ENCODE results near the gene KSR2.

The KSR2 gene

DNA sequence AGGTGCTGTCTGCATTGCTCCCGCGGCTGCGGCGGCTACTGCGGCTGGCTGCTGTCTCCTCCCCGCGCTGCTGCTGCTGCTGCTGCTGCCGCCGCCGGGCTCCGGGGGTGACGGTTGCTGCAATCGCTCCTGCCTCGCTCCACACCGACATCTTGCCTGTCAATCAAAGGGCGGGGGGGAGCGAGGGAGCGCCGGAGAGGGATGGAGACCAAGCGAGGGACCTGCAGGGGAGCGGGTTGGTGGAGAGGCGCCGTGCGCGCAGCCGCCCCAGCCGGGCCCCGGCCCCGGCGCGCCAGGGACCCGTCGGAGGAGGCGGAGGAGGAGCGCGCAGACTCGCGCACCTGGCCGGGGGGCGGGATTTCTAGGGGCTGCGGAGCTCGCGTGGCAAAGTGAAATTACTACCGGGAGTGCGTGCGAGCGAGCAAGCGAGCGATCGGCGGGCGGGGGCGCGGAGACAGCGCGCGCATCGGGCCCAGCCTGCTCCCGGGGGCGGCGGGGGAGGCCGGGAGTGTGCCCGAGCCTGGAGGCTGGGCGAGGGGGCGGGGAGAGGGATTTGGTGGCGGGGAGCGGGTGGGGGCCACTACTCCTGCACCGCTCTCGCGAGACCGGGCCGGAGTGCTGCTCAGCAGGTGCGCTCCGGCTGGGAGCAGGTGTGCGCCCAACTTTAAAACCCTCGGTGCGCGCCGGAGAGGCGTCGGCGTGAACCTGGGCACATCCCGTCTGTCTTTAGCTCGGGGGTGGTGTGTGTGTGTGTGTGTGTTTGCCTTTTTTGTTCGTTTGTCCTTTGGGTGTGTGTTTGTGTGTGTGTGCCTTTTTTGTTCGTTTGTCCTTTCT is at the start of gene KSR2:
KSR2 (minus strand) TSS at position 165 of the 834 bp plus-strand sequence. CDS start 735 bp downstream, outside the sequence.
- Histone ChIP-seq H3K36me3 (no peaks in the 10 kb centered on the region), H3K9me3 (peaks cover 0 to 15% (median 14%) of the 10 kb centered on the region in 3 donors), H3K27me3 (peaks cover 0 to 41% of the 10 kb centered on the region in 2 donors), H3K4me1 (peaks cover 0 to 11% (median 6%) of the 10 kb centered on the region in 4 donors), H3K4me3 (peak within 1 kb of the TSS in 1 of 2 donors; percentile 36), H3K27ac (no peak within 1 kb of the TSS)
- no peak for DNase-seq
- TF ChIP-seq, protein P1, sequence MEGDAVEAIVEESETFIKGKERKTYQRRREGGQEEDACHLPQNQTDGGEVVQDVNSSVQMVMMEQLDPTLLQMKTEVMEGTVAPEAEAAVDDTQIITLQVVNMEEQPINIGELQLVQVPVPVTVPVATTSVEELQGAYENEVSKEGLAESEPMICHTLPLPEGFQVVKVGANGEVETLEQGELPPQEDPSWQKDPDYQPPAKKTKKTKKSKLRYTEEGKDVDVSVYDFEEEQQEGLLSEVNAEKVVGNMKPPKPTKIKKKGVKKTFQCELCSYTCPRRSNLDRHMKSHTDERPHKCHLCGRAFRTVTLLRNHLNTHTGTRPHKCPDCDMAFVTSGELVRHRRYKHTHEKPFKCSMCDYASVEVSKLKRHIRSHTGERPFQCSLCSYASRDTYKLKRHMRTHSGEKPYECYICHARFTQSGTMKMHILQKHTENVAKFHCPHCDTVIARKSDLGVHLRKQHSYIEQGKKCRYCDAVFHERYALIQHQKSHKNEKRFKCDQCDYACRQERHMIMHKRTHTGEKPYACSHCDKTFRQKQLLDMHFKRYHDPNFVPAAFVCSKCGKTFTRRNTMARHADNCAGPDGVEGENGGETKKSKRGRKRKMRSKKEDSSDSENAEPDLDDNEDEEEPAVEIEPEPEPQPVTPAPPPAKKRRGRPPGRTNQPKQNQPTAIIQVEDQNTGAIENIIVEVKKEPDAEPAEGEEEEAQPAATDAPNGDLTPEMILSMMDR (IDR thresholded peaks at IDR 0.05): no peak
- intact Hi-C loops (cut with DNase I; ENCODE audit: low total_unique reads): no loop called here

DNA sequence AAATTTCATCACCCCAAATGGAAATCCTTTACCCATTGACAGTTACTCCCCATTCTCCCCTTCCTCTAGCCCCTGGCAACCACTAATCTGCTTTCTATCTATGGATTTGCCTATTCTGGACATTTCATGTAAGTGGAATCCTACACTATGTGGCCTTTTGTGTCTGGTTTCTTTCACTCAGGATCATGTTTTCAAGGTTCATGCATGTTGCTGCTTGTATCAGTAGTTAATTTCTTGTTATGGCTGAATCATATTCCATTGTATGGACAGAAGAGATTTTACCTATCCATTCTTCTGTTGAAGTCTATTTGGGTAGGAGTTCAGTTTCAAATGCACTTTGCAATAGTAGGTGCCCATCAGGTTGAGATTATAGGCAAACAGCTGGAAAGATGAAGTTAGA is 49.1 kb upstream of the KSR2 start:
- intact Hi-C loops (cut with DNase I; ENCODE audit: low total_unique reads): loop anchor here (5.0 kb wide), 1 partner anchor 34 kb away; no protein-coding TSS in a partner anchor

GRCh38 chr12:118016424-118017264 is 47.9 kb upstream of the KSR2 start, which contains the start of gene RFC5:
RFC5 (plus strand) TSS chr12:118016703; CDS start chr12:118016828, 125 bp downstream.
- no peaks in the 10 kb centered on the region for H3K9me3 ChIP-seq
- peak; percentile 97 to 98 for DNase-seq
- H3K4me1 ChIP-seq: peaks cover 0 to 16% (median 7%) of the 10 kb centered on the region in 4 donors
- TF ChIP-seq, protein P1 (IDR thresholded peaks at IDR 0.05): no peak
- peaks cover 4 to 25% (median 9%) of the 10 kb centered on the region in 3 donors for H3K36me3 ChIP-seq
- peak within 1 kb of the TSS; percentile 65 to 96 for H3K4me3 ChIP-seq
- H3K27ac ChIP-seq: peak within 1 kb of the TSS; percentile 13 to 72
- H3K27me3 ChIP-seq: no peaks in the 10 kb centered on the region
- intact Hi-C loops (cut with DNase I; ENCODE audit: low total_unique reads): loop anchor here (5.0 kb wide), 1 partner anchor 36 kb away; no protein-coding TSS in a partner anchor

More for the DNA sequence above, 49.1 kb upstream of the KSR2 start:
- TF ChIP-seq, protein P1 (IDR thresholded peaks at IDR 0.05): no peak
- no peak for DNase-seq
- no peak overlapping the region for H3K4me3 ChIP-seq
- peaks cover 0 to 16% (median 7%) of the 10 kb centered on the region in 4 donors for H3K4me1 ChIP-seq
- H3K27ac ChIP-seq: no peak overlapping the region
- no peaks in the 10 kb centered on the region for H3K9me3 ChIP-seq
- no peaks in the 10 kb centered on the region for H3K27me3 ChIP-seq
- peaks cover 4 to 37% (median 15%) of the 10 kb centered on the region in 3 donors for H3K36me3 ChIP-seq

- Histone ChIP-seq H3K27ac (no peak overlapping the region), H3K4me3 (peak overlapping the region; percentile 65 to 96)
- intact Hi-C loops (cut with DNase I; ENCODE audit: low total_unique reads): loop anchor here (5.0 kb wide), 1 partner anchor 36 kb away; no protein-coding TSS in a partner anchor
Measured at GRCh38 chr12:118015944-118016343, 47.2 kb upstream of the KSR2 start.

More at GRCh38 chr12:118015944-118016343, 47.2 kb upstream of the KSR2 start:
- Histone ChIP-seq H3K36me3 (peaks cover 4 to 20% (median 7%) of the 10 kb centered on the region in 3 donors), H3K27me3 (no peaks in the 10 kb centered on the region), H3K9me3 (no peaks in the 10 kb centered on the region), H3K4me1 (peaks cover 0 to 16% (median 7%) of the 10 kb centered on the region in 4 donors)
- TF ChIP-seq, protein P1 (IDR thresholded peaks at IDR 0.05): no peak
- DNase-seq: no peak
